Muscle of leg (tissue), 11 donors: ENCODE measurements around the gene PTPN5. TPM values are rescaled to one million over a fixed set of nuclear protein-coding genes. Genes with fewer than 3 reads are reported as not detected.

Experiments
- DNase-seq: peaks from one replicate; pipeline ENCODE4 v3.0.0; 2013
- H3K27ac ChIP-seq: one replicate; pipeline ENCODE4 v1.5.1; 2013; ENCODE audit warnings: mild to moderate bottlenecking, low read length, control low read depth
- H3K27me3 ChIP-seq: one replicate; pipeline ENCODE4 v1.6.1; 2013; ENCODE audit warnings: low read length; ENCODE audit not compliant: control insufficient read depth, insufficient read depth
- H3K36me3 ChIP-seq: one replicate; pipeline ENCODE4 v1.6.1; 2013; ENCODE audit warnings: low read length; ENCODE audit not compliant: control insufficient read depth, insufficient read depth
- H3K4me1 ChIP-seq: one replicate; pipeline ENCODE4 v1.6.1; 2013; ENCODE audit warnings: low read length; ENCODE audit not compliant: control insufficient read depth, insufficient read depth
- H3K4me3 ChIP-seq: one replicate; pipeline ENCODE4 v1.5.1; 2013; ENCODE audit warnings: low read length, control low read depth
- H3K9me3 ChIP-seq: replicated peaks from 2 replicates; pipeline ENCODE4 v1.6.1; 2013; ENCODE audit warnings: low read depth, low read length; ENCODE audit not compliant: control insufficient read depth
- whole genome bisulfite sequencing: methylation state at CpG from one replicate; pipeline ENCODE4 v1.1.5; 2013; ENCODE audit warnings: missing lambda C conversion rate; ENCODE audit not compliant: insufficient coverage; 5-methylcytosine and 5-hydroxymethylcytosine counted together
- polyA plus RNA-seq, 8 donors: library from polyadenylated mRNA; unstranded; fragments of 120-200 nt; gene quantifications; one replicate each; pipeline versions ENCODE4 v1.2.1 to v1.2.3, GENCODE V29; 2013; ENCODE audit warnings: inconsistent platforms in 1 of 8, low replicate concordance in 1 of 8; ENCODE audit not compliant: insufficient read length in 8 of 8, insufficient read depth in 1 of 8
- total RNA-seq: library from RNA; stranded (reverse); fragments of 120-200 nt; gene quantifications from one replicate; pipeline ENCODE4 v1.2.4, GENCODE V29; 2013

PTPN5 gene
- total and polyA plus RNA-seq, 9 donors: 0.14 to 2.0 (median 0.24) TPM

- peaks cover 34% of the 10 kb centered on the region for H3K4me1 ChIP-seq
Measured at GRCh38 chr11:18704045-18704645, 87.5 kb downstream of the PTPN5 start.

GRCh38 chr11:18703001-18703763, 88.4 kb downstream of the PTPN5 start:
- 83% methylated on average over 1 of the region's 2 CpGs for WGBS
- H3K36me3 ChIP-seq: peaks cover 2% of the 10 kb centered on the region
- peaks cover 38% of the 10 kb centered on the region for H3K4me1 ChIP-seq
- no peak for DNase-seq
- no peak overlapping the region for H3K4me3 ChIP-seq
- peaks cover 8% of the 10 kb centered on the region for H3K27me3 ChIP-seq
- H3K27ac ChIP-seq: no peak overlapping the region
- no peaks in the 10 kb centered on the region for H3K9me3 ChIP-seq

More at GRCh38 chr11:18704045-18704645, 87.5 kb downstream of the PTPN5 start:
- H3K4me3 ChIP-seq: no peak overlapping the region
- H3K36me3 ChIP-seq: peaks cover 2% of the 10 kb centered on the region
- 63% methylated on average over 3 of the region's 5 CpGs for WGBS
- H3K9me3 ChIP-seq: no peaks in the 10 kb centered on the region
- H3K27ac ChIP-seq: no peak overlapping the region
- no peak for DNase-seq
- peaks cover 8% of the 10 kb centered on the region for H3K27me3 ChIP-seq

- Histone ChIP-seq H3K4me1 (peaks cover 39% of the 10 kb centered on the region), H3K4me3 (no peak overlapping the region), H3K27me3 (peaks cover 3% of the 10 kb centered on the region), H3K9me3 (no peaks in the 10 kb centered on the region), H3K36me3 (peaks cover 2% of the 10 kb centered on the region), H3K27ac (no peak overlapping the region)
- WGBS: 97% methylated on average over 16 of the region's 17 CpGs
- no peak for DNase-seq
Measured at GRCh38 chr11:18701614-18702216, 89.9 kb downstream of the PTPN5 start.

- no peak for DNase-seq
- Histone ChIP-seq H3K36me3 (peaks cover 2% of the 10 kb centered on the region), H3K4me3 (no peak overlapping the region), H3K27ac (no peak overlapping the region), H3K9me3 (no peaks in the 10 kb centered on the region), H3K4me1 (peaks cover 32% of the 10 kb centered on the region), H3K27me3 (no peaks in the 10 kb centered on the region)
- 90% methylated on average over 6 of the region's 7 CpGs for WGBS
Measured at GRCh38 chr11:18700872-18701271, 90.7 kb downstream of the PTPN5 start.

DNA sequence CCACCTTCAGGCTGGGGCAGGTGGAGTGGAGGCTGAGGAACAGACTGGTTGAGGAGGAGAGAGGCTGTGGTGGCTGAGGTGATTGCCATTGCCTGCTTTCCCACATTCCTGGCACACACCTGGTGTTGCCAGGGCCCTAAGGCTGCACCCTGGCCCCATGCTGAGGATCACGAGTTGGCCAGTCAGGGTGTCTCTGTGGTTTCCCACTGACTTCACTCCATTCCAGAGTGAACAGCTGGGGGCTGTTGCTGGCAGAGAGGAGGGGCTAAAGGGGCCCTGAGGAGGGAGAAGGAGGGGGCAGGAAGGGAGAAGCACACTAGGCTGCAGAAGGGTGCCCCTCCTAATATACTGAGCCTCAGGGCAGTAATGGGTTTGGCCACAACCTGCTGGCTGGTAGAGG, 91.2 kb downstream of the PTPN5 start:
- H3K4me1 ChIP-seq: peaks cover 27% of the 10 kb centered on the region
- no peak overlapping the region for H3K27ac ChIP-seq
- H3K4me3 ChIP-seq: no peak overlapping the region
- peak; percentile 42 for DNase-seq
- peaks cover 2% of the 10 kb centered on the region for H3K36me3 ChIP-seq
- H3K27me3 ChIP-seq: no peaks in the 10 kb centered on the region
- no CpG with 5 or more reads among the region's 1 CpG for WGBS
- no peaks in the 10 kb centered on the region for H3K9me3 ChIP-seq

DNA sequence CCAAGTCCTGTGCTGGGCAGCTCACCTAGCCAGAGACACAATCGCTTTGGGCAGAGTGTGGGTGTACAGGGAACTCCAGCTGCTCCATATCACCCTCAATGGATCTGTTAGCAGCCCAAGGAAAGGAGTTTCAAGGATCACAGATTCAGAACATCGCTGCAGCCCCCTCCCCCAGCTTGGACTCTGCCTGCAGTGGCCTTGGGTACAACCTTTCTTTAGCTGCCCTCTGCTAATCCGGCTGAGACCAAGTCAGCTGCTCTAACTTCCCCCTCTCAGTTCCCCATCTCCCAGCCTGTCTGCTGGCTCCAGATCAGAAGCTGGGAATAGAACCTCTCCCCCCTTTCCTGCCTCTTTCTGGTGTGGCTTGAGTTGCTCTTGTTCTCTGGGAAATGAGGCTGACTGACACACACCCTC, 91.7 kb downstream of the PTPN5 start:
- Histone ChIP-seq H3K27me3 (no peaks in the 10 kb centered on the region), H3K9me3 (no peaks in the 10 kb centered on the region), H3K27ac (peak overlapping the region; percentile 55), H3K36me3 (peaks cover 2% of the 10 kb centered on the region), H3K4me1 (peaks cover 25% of the 10 kb centered on the region), H3K4me3 (peak overlapping the region; percentile 58)
- peak; percentile 80 for DNase-seq
- WGBS: 47% methylated on average over 3 of the region's 3 CpGs

DNA sequence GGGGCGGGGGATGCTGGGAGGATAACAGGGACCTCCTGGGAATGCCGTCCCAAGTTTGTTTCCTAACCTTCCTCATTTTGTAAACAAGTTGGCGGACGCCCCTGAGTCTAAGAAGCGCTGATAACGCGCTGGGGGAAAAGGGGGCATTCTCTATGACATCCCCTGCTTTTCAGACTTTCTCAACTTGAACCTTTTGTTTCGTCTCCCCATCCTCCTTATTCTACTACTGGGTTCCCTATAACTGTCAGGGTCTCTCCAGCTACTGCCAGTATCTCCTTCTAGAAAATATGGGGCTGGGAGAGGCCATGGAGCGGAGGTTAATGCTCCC, 92.4 kb downstream of the PTPN5 start:
- peak overlapping the region; percentile 55 for H3K27ac ChIP-seq
- peak overlapping the region; percentile 58 for H3K4me3 ChIP-seq
- H3K9me3 ChIP-seq: no peaks in the 10 kb centered on the region
- no CpG with 5 or more reads among the region's 9 CpGs for WGBS
- peaks cover 25% of the 10 kb centered on the region for H3K4me1 ChIP-seq
- DNase-seq: no peak
- no peaks in the 10 kb centered on the region for H3K27me3 ChIP-seq
- peaks cover 2% of the 10 kb centered on the region for H3K36me3 ChIP-seq

- DNase-seq: peak; percentile 94
- Histone ChIP-seq H3K4me1 (peaks cover 25% of the 10 kb centered on the region), H3K36me3 (no peaks in the 10 kb centered on the region), H3K9me3 (no peaks in the 10 kb centered on the region), H3K4me3 (peak within 1 kb of the TSS; percentile 58), H3K27ac (peak within 1 kb of the TSS; percentile 55), H3K27me3 (no peaks in the 10 kb centered on the region)
- WGBS: under 1% methylated on average over 95 of the region's 98 CpGs
Measured at GRCh38 chr11:18698341-18699268, 93.0 kb downstream of the PTPN5 start, which contains the start of gene TMEM86A. TMEM86A (plus strand) TSS chr11:18698779; CDS start chr11:18698887, 108 bp downstream.

DNA sequence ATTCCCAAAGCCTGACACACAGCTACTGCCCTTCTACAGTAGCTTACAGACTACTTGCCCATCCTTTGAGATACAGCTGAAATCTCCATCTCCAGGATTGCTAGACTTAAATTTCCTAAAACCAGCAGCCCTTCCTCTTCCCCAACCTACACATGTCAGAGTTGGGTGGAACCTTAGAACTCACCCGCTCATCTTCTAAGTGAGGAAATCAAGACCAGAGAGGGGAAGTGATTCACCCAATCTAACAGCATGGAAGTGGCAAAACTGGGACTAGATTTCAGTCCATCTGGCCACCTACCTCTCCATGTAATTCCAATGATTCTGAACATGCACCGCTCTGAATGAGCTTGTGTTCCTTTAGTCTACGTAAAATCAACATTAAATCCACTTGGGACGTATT, 94.0 kb downstream of the PTPN5 start:
- Histone ChIP-seq H3K27ac (no peak overlapping the region), H3K36me3 (no peaks in the 10 kb centered on the region), H3K27me3 (no peaks in the 10 kb centered on the region), H3K4me3 (no peak overlapping the region), H3K9me3 (no peaks in the 10 kb centered on the region), H3K4me1 (peaks cover 29% of the 10 kb centered on the region)
- WGBS: 67% methylated on average over 1 of the region's 4 CpGs
- no peak for DNase-seq
